GM21619 (cell line): ENCODE data around the gene CRADD.

ENCODE experiments used
- ATAC-seq: cut with Tn5 transposase; IDR thresholded peaks from one replicate; pipeline ENCODE4 v1.9.1; 2021; ENCODE audit not compliant: unreplicated experiment

CRADD gene

GRCh38 chr12:93734784-93735183 lies 57.6 kb downstream of the CRADD start:
- no peak for ATAC-seq

GRCh38 chr12:93736640-93737178 lies 59.5 kb downstream of the CRADD start:
- ATAC-seq: no peak

GRCh38 chr12:93737457-93738198 lies 60.5 kb downstream of the CRADD start:
- ATAC-seq: no peak

GRCh38 chr12:93738199-93739058 lies 61.3 kb downstream of the CRADD start:
- ATAC-seq: no peak

GRCh38 chr12:93740751-93741150 lies 63.6 kb downstream of the CRADD start:
- ATAC-seq: no peak

- peak; percentile 23 for ATAC-seq
These were observed 64.5 kb downstream of the CRADD start for GRCh38 chr12:93741659-93742109.

- peak; percentile 91 for ATAC-seq
These were observed 65.1 kb downstream of the CRADD start for GRCh38 chr12:93742110-93742934.

- ATAC-seq: no peak
These were observed 66.2 kb downstream of the CRADD start for GRCh38 chr12:93743229-93743998.

- ATAC-seq: no peak
These were observed 67.0 kb downstream of the CRADD start for GRCh38 chr12:93743999-93744689.

- ATAC-seq: no peak
These were observed 68.1 kb downstream of the CRADD start for GRCh38 chr12:93745286-93745685.

GRCh38 chr12:93746572-93747168 lies 69.5 kb downstream of the CRADD start:
- no peak for ATAC-seq

GRCh38 chr12:93748672-93749383 lies 71.7 kb downstream of the CRADD start:
- ATAC-seq: no peak

GRCh38 chr12:93749515-93749914 lies 72.3 kb downstream of the CRADD start:
- no peak for ATAC-seq

GRCh38 chr12:93750056-93750455 lies 72.9 kb downstream of the CRADD start:
- no peak for ATAC-seq

GRCh38 chr12:93751864-93752610 lies 74.9 kb downstream of the CRADD start:
- no peak for ATAC-seq

GRCh38 chr12:93753285-93753684 lies 76.1 kb downstream of the CRADD start:
- no peak for ATAC-seq

- ATAC-seq: no peak
These were observed 76.8 kb downstream of the CRADD start for GRCh38 chr12:93753838-93754429.
